HepG2 (cell line): ENCODE results near the gene CEP120. TPM values are rescaled to one million over a fixed set of nuclear protein-coding genes. Genes with fewer than 3 reads are reported as not detected.

ENCODE experiments used
- ATAC-seq: fragments of 200-7000 bp; cut with Tn5 transposase; 3 replicates; pipeline ENCODE4 v1.9.1; 2020; ENCODE audit warnings: mild to moderate bottlenecking, moderate library complexity
- BruUV-seq: library from RNA; stranded (reverse); fragments of 400-500 nt; replicated peaks from 2 replicates; lab custom pipeline; 2021; lab: Mats Ljungman, UMichigan
- CTCF ChIA-PET: fragments of 300-600 bp; formaldehyde crosslinking; extraction: SDS; loops from one replicate; lab custom pipeline; 2021; ENCODE audit warnings: low total read pairs, inconsistent platforms, low intra/inter-chr PET ratio; lab: Yijun Ruan, JAX
- POLR2A ChIA-PET: fragments of 350-600 bp; sonication (Branson Sonifier 250); formaldehyde crosslinking; loops from one replicate; lab custom pipeline; 2020; ENCODE audit warnings: antibody characterized with exemption, inconsistent platforms; lab: Yijun Ruan, JAX
- DNase-seq: peaks from one replicate; pipeline ENCODE4 v3.0.0-alpha.2; 2015; ENCODE audit warnings: low spot score
- FAIRE-seq: peaks from 3 replicates; lab custom pipeline; 2011; peaks lifted over from hg19 to GRCh38; lab: Jason Lieb, UNC
- H2AFZ ChIP-seq: one replicate; pipeline ENCODE4 v1.6.1; 2011; ENCODE audit warnings: low read length, inconsistent platforms
- H3K27ac ChIP-seq: fragments of 300-600 bp; 3 replicates; pipeline ENCODE4 v1.8.0; 2011; ENCODE audit warnings: mixed run types, mild to moderate bottlenecking, mixed read lengths, low read length, inconsistent platforms; ENCODE audit not compliant: insufficient read depth; ENCODE audit errors: extremely low read length
- H3K27me3 ChIP-seq, 2 experiments: fragments of 200-600 bp in 1 of 2; 2 replicates in 1 of 2; 3 replicates in 1 of 2; pipeline versions ENCODE4 v1.6.0 to v1.8.0; 2011; ENCODE audit warnings: low read length in 2 of 2, mild to moderate bottlenecking in 2 of 2, moderate library complexity in 2 of 2, inconsistent platforms in 1 of 2; ENCODE audit not compliant: insufficient read depth in 2 of 2, control insufficient read depth in 1 of 2
- H3K36me3 ChIP-seq, 2 experiments: fragments of 200-600 bp in 1 of 2; replicated peaks in 1 of 2; 2 replicates in 1 of 2; 3 replicates in 1 of 2; pipeline versions ENCODE4 v1.5.1 to v1.8.0; 2011; ENCODE audit warnings: low read length in 2 of 2, inconsistent platforms in 1 of 2; ENCODE audit not compliant: insufficient read depth in 2 of 2, control insufficient read depth in 1 of 2
- H3K4me1 ChIP-seq: 2 replicates; pipeline ENCODE4 v1.5.1; 2012; ENCODE audit warnings: low read length, inconsistent platforms; ENCODE audit not compliant: insufficient read depth
- H3K4me2 ChIP-seq: 2 replicates; pipeline ENCODE4 v1.6.0; 2011; ENCODE audit warnings: low read depth, low read length, inconsistent platforms
- H3K4me3 ChIP-seq, 3 experiments: fragments of 200-600 bp in 1 of 3; sonication (generic), shearing (Covaris generic) in 1 of 3; replicated peaks in 1 of 3; 2 replicates each; pipeline ENCODE4 v1.5.1; 2011 to 2016; ENCODE audit warnings: low read length in 3 of 3, inconsistent platforms in 2 of 3, low read depth in 2 of 3, mild to moderate bottlenecking in 2 of 3, control low read depth in 1 of 3, mixed read lengths in 1 of 3; ENCODE audit not compliant: insufficient read depth in 1 of 3
- H3K79me2 ChIP-seq: one replicate; pipeline ENCODE4 v1.6.1; 2011; ENCODE audit warnings: low read length, inconsistent platforms; ENCODE audit not compliant: insufficient read depth
- H3K9ac ChIP-seq: 2 replicates; pipeline ENCODE4 v1.6.0; 2011; ENCODE audit warnings: mild to moderate bottlenecking, low read depth, low read length, inconsistent platforms; ENCODE audit not compliant: insufficient read depth
- H3K9me3 ChIP-seq: 2 replicates; pipeline ENCODE4 v1.5.1; 2012; ENCODE audit warnings: mild to moderate bottlenecking, low read length
- H4K20me1 ChIP-seq: 2 replicates; pipeline ENCODE4 v1.6.0; 2011; ENCODE audit warnings: inconsistent platforms, mild to moderate bottlenecking, low read length, moderate library complexity; ENCODE audit not compliant: insufficient read depth
- KLF15 ChIP-seq: sonication (generic); formaldehyde crosslinking; IDR thresholded peaks from 2 replicates; pipeline ENCODE4 v1.8.1; 2023; ENCODE audit warnings: borderline replicate concordance, mild to moderate bottlenecking, inconsistent platforms, missing genetic modification reagents, mixed read lengths
- MEF2D ChIP-seq: sonication (generic); formaldehyde crosslinking; IDR thresholded peaks from 2 replicates; pipeline ENCODE4 v1.5.1; 2020; ENCODE audit warnings: mild to moderate bottlenecking, missing genetic modification reagents
- MLX ChIP-seq: IDR thresholded peaks from 2 replicates; pipeline ENCODE4 v1.6.1; 2016
- PHF5A ChIP-seq: IDR thresholded peaks from one replicate; pipeline ENCODE4 v1.6.1; 2018; ENCODE audit warnings: low read depth, missing genetic modification reagents; ENCODE audit not compliant: unreplicated experiment
- POLR2G ChIP-seq: fragments of 200-400 bp; formaldehyde crosslinking; IDR thresholded peaks from 2 replicates; pipeline ENCODE4 v1.6.1; 2018; ENCODE audit warnings: mild to moderate bottlenecking, low read depth, low read length, moderate library complexity
- RFXAP ChIP-seq: sonication (generic); formaldehyde crosslinking; IDR thresholded peaks from 2 replicates; pipeline ENCODE4 v1.4.0; 2020; ENCODE audit warnings: missing genetic modification reagents, borderline replicate concordance
- SMARCC2 ChIP-seq: fragments of 450-650 bp; IDR thresholded peaks from 2 replicates; pipeline ENCODE4 v1.6.1; 2017; ENCODE audit warnings: antibody characterized with exemption, mild to moderate bottlenecking
- ZBTB34 ChIP-seq: sonication (generic); formaldehyde crosslinking; IDR thresholded peaks from 2 replicates; pipeline ENCODE4 v1.8.0; 2022; ENCODE audit warnings: mild to moderate bottlenecking, missing genetic modification reagents
- ZNF124 ChIP-seq: sonication (generic); formaldehyde crosslinking; IDR thresholded peaks from 2 replicates; pipeline ENCODE4 v1.4.0; 2020; ENCODE audit warnings: missing genetic modification reagents
- ZNF558 ChIP-seq: sonication (generic); formaldehyde crosslinking; IDR thresholded peaks from 2 replicates; pipeline ENCODE4 v1.9.0; 2022; ENCODE audit warnings: mild to moderate bottlenecking, missing genetic modification reagents, borderline replicate concordance
- ZNF576 ChIP-seq: sonication (generic); formaldehyde crosslinking; IDR thresholded peaks from 2 replicates; pipeline ENCODE4 v1.4.0; 2020; ENCODE audit warnings: mild to moderate bottlenecking, missing genetic modification reagents
- ZNF589 ChIP-seq: sonication (generic); formaldehyde crosslinking; conservative IDR thresholded peaks from 2 replicates; pipeline ENCODE4 v1.8.0; 2022; ENCODE audit warnings: mild to moderate bottlenecking, moderate library complexity, missing genetic modification reagents
- ZNF619 ChIP-seq: sonication (generic); formaldehyde crosslinking; IDR thresholded peaks from 2 replicates; pipeline ENCODE4 v1.4.0; 2020; ENCODE audit warnings: mild to moderate bottlenecking, missing genetic modification reagents
- ZNF652 ChIP-seq: IDR thresholded peaks from 2 replicates; pipeline ENCODE4 v1.6.1; 2016; ENCODE audit warnings: low read depth, borderline replicate concordance
- ZNF891 ChIP-seq: sonication (generic); formaldehyde crosslinking; IDR thresholded peaks from 2 replicates; pipeline ENCODE4 v1.5.0; 2020; ENCODE audit warnings: mild to moderate bottlenecking, missing genetic modification reagents
- WGBS: methylation state at CpG from one replicate; pipeline ENCODE4 v1.1.6; 2017; ENCODE audit warnings: low lambda C conversion rate; 5-methylcytosine and 5-hydroxymethylcytosine counted together
- in situ Hi-C: cut with HindIII; loops from 2 replicates; pipeline ENCODE4 v1.10.0; 2017; ENCODE audit warnings: low pct_unique_long_range_greater_than_20kb; ENCODE audit not compliant: extremely low pct_ligation_motif_present
- intact Hi-C: fragments of 100-400 bp; cut with micrococcal nuclease; formaldehyde crosslinking; loops from one replicate; pipeline ENCODE4 v1.10.0; 2022; ENCODE audit not compliant: unreplicated experiment
- polyA plus RNA-seq, 8 experiments: library from polyadenylated mRNA; depleted of rRNA in 3 of 8; stranded (reverse) in 7 of 8; unstranded in 1 of 8; fragments of >200 nt; fragmentation: Illumina TruSeq in 4 of 8; extraction: Trizol in 4 of 8; gene quantifications; 2 replicates each; pipeline versions ENCODE4 v1.2.1 to v1.2.3, GENCODE V29; 2011 to 2016; ENCODE audit warnings: low read depth in 4 of 8, missing spikeins in 1 of 8, mixed read lengths in 1 of 8; ENCODE audit not compliant: insufficient read depth in 1 of 8
- total RNA-seq, 5 experiments: library from RNA; depleted of rRNA; stranded (reverse); fragments of >200 nt; fragmentation: Illumina TruSeq; extraction: Trizol; gene quantifications; 2 replicates each; pipeline ENCODE4 v1.2.3, GENCODE V29; 2016; ENCODE audit warnings: low read depth in 1 of 5
- TF ChIP-seq, protein P1 (sequence below): sonication (generic); formaldehyde crosslinking; IDR thresholded peaks from 2 replicates; pipeline ENCODE4 v1.4.0; 2020; ENCODE audit warnings: mild to moderate bottlenecking, missing genetic modification reagents

CEP120 gene
- total and polyA plus RNA-seq, 2 of the 13 experiments (the other 11 are each of a cell fraction or from before 2014, with no cell fraction given): 8.0 to 14.7 TPM

DNA sequence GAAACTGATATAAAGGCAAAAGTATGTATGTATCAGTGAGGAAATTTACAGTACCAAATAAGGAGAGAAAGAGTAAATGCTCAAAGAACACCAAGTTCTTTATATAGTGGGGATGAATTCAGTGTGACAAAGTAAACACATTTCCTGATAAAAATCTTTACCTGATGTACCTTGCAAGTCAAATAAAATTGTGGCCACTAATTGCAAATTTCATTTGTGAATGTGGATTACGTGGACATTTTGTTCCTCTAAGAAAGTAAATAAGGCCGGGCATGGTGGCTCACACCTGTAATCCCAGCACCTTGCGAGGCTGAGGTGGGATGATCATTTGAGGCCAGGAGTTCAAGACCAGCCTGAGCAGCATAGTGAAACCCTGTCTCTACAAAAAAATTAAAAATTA lies 25.7 kb downstream of the CEP120 start:
- Histone ChIP-seq H3K4me1 (no peaks in the 10 kb centered on the region), H3K79me2 (no peaks in the 10 kb centered on the region), H3K27me3 (no peaks in the 10 kb centered on the region), H2AFZ (no peak overlapping the region), H3K9me3 (no peaks in the 10 kb centered on the region), H3K27ac (no peak overlapping the region), H3K4me2 (no peak overlapping the region), H3K4me3 (no peak overlapping the region), H4K20me1 (no peaks in the 10 kb centered on the region), H3K9ac (no peak overlapping the region), H3K36me3 (peaks cover 4 to 13% of the 10 kb centered on the region in 2 experiments; a peak in 4 of 5 replicates)
- no peak for FAIRE-seq
- no peak for ATAC-seq
- WGBS: 100% methylated on average over 3 of the region's 3 CpGs
- no TSS peak for BruUV-seq
- ChIA-PET CTCF (no interaction called here), POLR2A (no interaction called here)
- intact Hi-C loops (no loop called here), in situ Hi-C loops (no loop called here)
- no peak for TF ChIP-seq ZNF124 (CRISPR knock-in tag)
- TF ChIP-seq ZNF652 (CRISPR knock-in tag): no peak
- no peak for TF ChIP-seq PHF5A (CRISPR knock-in tag)
- TF ChIP-seq ZNF589 (CRISPR knock-in tag): no peak
- TF ChIP-seq ZBTB34 (CRISPR knock-in tag): no peak
- no peak for TF ChIP-seq MEF2D (CRISPR knock-in tag)
- no peak for DNase-seq

DNA sequence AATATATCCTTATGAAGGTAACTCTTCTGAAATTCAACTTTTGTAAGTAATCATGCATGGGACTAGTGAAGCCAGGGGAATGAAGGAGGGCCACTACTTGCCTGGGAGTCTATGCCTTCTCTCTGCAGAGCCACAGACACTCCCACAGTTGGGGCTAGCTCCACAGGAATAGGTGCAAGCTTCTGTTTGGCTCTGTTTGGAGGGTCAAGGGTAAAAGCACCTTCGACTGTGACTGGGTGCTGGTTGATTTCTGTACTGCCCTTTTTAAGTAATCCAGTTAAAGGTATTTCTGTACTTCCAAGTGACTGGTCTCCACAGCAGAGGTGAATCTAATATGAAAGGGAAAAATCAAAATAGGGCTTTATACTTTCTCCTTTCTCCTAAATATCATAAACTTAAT lies 32.2 kb downstream of the CEP120 start:
- H3K27me3 ChIP-seq: no peaks in the 10 kb centered on the region
- no peak overlapping the region for H3K4me3 ChIP-seq
- in situ Hi-C loops (no loop called here), intact Hi-C loops (no loop called here)
- POLR2A ChIA-PET: no interaction called here
- no peak overlapping the region for H3K27ac ChIP-seq
- no peak for DNase-seq
- no peak for ATAC-seq
- WGBS: 81% methylated on average over 1 of the region's 1 CpG
- peaks cover 2 to 22% of the 10 kb centered on the region in 2 experiments; a peak in 3 of 5 replicates for H3K36me3 ChIP-seq
- H3K4me2 ChIP-seq: no peak overlapping the region
- no peaks in the 10 kb centered on the region for H3K79me2 ChIP-seq
- CTCF ChIA-PET: no interaction called here
- H3K4me1 ChIP-seq: no peaks in the 10 kb centered on the region
- H3K9me3 ChIP-seq: no peaks in the 10 kb centered on the region
- no peak for FAIRE-seq
- H4K20me1 ChIP-seq: no peaks in the 10 kb centered on the region
- H2AFZ ChIP-seq: no peak overlapping the region
- BruUV-seq: no TSS peak
- no peak overlapping the region for H3K9ac ChIP-seq
- TF ChIP-seq POLR2G: no peak
- TF ChIP-seq ZNF619 (CRISPR knock-in tag): no peak
- no peak for TF ChIP-seq SMARCC2
- TF ChIP-seq MLX (CRISPR knock-in tag): no peak
- TF ChIP-seq, protein P1, sequence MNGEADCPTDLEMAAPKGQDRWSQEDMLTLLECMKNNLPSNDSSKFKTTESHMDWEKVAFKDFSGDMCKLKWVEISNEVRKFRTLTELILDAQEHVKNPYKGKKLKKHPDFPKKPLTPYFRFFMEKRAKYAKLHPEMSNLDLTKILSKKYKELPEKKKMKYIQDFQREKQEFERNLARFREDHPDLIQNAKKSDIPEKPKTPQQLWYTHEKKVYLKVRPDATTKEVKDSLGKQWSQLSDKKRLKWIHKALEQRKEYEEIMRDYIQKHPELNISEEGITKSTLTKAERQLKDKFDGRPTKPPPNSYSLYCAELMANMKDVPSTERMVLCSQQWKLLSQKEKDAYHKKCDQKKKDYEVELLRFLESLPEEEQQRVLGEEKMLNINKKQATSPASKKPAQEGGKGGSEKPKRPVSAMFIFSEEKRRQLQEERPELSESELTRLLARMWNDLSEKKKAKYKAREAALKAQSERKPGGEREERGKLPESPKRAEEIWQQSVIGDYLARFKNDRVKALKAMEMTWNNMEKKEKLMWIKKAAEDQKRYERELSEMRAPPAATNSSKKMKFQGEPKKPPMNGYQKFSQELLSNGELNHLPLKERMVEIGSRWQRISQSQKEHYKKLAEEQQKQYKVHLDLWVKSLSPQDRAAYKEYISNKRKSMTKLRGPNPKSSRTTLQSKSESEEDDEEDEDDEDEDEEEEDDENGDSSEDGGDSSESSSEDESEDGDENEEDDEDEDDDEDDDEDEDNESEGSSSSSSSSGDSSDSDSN (CRISPR knock-in tag): no peak
- no peak for TF ChIP-seq ZNF891 (CRISPR knock-in tag)
- no peak for TF ChIP-seq RFXAP (CRISPR knock-in tag)
- TF ChIP-seq ZNF558 (CRISPR knock-in tag): no peak
- TF ChIP-seq ZNF576 (CRISPR knock-in tag): no peak
- TF ChIP-seq KLF15 (CRISPR knock-in tag): no peak
